GM12875 (cell line): ENCODE measurements around the gene ZXDA.

ENCODE experiments used
- H3K4me3 ChIP-seq: one replicate; pipeline ENCODE4 v1.5.1; 2011; ENCODE audit warnings: low read depth, low read length, control low read depth
- TF ChIP-seq, protein P1 (sequence below): IDR thresholded peaks from 2 replicates; pipeline ENCODE4 v1.5.1; 2011; ENCODE audit warnings: low read depth, mild to moderate bottlenecking, control low read depth, inconsistent platforms, low read length, moderate library complexity, borderline replicate concordance; ENCODE audit not compliant: insufficient read depth

Gene ZXDA

DNA sequence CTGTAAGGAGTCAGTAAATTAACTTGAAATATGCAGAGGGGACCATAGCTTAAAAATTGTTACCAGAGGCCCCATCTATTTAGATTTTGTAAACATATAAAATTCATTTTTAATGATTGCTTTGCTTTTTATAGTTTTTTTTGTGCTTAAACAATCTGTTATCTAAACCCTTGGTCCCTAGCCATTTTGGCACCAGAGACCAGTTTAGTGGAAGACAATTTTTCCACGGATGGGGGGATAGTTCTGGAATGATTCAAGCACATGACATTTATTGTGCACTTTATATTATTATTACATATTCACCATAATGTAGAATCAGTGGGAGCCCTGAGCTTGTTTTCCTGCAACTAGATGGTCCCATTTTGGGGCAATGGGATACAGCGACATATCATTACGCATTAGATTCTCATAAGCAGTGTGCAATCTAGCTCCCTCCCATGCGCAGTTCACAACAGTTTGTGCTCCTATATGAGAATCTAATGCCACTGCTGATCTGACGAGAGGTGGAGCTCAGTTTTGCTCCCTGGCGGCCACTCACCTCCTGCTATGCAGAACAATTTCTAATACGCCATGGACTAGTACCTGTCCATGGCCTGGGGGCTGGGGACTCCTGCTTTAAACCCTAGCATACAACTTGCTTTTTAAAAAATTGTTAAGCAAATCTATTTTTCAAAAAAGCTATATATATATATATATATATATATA is 5.9 kb downstream of the ZXDA start:
- H3K4me3 ChIP-seq: no peak overlapping the region
- TF ChIP-seq, protein P1, sequence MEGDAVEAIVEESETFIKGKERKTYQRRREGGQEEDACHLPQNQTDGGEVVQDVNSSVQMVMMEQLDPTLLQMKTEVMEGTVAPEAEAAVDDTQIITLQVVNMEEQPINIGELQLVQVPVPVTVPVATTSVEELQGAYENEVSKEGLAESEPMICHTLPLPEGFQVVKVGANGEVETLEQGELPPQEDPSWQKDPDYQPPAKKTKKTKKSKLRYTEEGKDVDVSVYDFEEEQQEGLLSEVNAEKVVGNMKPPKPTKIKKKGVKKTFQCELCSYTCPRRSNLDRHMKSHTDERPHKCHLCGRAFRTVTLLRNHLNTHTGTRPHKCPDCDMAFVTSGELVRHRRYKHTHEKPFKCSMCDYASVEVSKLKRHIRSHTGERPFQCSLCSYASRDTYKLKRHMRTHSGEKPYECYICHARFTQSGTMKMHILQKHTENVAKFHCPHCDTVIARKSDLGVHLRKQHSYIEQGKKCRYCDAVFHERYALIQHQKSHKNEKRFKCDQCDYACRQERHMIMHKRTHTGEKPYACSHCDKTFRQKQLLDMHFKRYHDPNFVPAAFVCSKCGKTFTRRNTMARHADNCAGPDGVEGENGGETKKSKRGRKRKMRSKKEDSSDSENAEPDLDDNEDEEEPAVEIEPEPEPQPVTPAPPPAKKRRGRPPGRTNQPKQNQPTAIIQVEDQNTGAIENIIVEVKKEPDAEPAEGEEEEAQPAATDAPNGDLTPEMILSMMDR: no peak

- H3K4me3 ChIP-seq: no peak overlapping the region
- TF ChIP-seq, protein P1: no peak
These were observed 7.6 kb downstream of the ZXDA start for GRCh38 chrX:57902633-57903032.

DNA sequence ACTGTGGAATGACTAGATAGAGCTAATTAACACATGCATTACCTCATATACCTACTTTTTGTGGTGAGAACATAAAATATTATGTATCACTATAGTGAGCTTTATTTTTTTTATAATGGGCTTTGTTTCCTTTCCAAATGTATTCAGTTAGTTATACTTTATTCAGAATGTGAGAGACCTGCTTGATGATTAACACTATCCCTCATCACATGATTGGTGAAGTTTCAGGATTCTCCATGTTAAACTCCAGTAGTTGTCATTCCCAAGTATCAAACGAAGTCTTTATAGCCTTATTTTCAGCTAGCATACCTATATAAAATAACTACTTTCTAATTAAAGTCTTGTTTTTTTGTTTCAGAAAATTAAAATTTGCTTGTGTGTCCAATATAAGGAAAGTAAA is 8.8 kb downstream of the ZXDA start:
- TF ChIP-seq, protein P1: no peak
- H3K4me3 ChIP-seq: no peak overlapping the region

GRCh38 chrX:57900975-57901374 is 9.3 kb downstream of the ZXDA start:
- H3K4me3 ChIP-seq: no peak overlapping the region
- TF ChIP-seq, protein P1: no peak

- H3K4me3 ChIP-seq: no peak overlapping the region
- TF ChIP-seq, protein P1: no peak
These were observed 10.4 kb downstream of the ZXDA start for GRCh38 chrX:57899906-57900305.

DNA sequence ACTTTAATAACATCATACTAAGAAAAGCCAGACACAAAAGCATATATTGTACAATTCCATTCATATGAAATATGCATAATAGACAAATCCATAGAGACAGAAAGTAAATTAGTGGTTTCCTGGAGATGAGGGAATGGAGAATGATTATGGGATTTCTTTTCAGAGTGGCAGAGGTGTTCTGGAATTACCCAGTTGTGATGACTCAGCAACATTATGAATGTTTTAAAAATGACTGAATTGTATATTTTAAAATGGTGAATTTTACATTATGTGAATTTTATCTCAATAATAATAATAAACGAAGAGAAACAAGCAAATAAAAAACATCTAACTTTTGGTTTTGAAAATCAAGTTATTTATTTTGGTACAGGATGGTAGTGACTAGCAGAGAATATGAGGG is 11.2 kb downstream of the ZXDA start:
- H3K4me3 ChIP-seq: no peak overlapping the region
- TF ChIP-seq, protein P1: no peak

DNA sequence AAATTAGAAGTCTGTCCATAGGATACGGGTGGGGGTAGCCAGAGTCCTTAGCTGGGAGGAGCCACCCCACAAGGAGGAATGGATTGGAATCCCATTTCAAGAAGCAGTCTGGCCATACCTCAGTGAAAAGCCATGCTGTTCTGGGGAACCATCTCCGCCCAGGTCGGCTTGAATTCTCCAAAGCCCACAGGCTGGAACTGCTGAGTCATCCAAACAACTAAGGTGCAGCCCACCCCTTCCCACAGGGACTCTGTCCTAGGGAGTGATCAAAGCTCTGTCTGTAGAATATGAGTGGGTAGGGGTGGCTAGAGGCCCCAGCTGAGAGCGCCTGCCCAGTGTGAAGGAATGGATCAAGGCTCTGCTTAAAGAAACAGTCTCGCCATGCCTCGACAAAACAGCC is 38.8 kb downstream of the ZXDA start:
- TF ChIP-seq, protein P1: no peak

More for the DNA sequence above, 38.8 kb downstream of the ZXDA start:
- no peak overlapping the region for H3K4me3 ChIP-seq
